Caki2 (cell line): ENCODE measurements around the gene TSC22D2. TPM values are rescaled to one million over a fixed set of nuclear protein-coding genes. Genes with fewer than 3 reads are reported as not detected.
A peak's percentile ranks its signal among the peaks of the same experiment; 100 is the strongest.
"Not testable (repeated sequence)": the region's sequence is repeated elsewhere in the genome, so short reads cannot be mapped to it uniquely, and the experiment has no call there.

Source experiments
- DNase-seq: peaks from one replicate; pipeline ENCODE4 v3.0.0-alpha.2; 2015; ENCODE audit warnings: low read depth
- in situ Hi-C: cut with HindIII; loops from 2 replicates; pipeline ENCODE4 v1.10.0; 2016; ENCODE audit warnings: low sequenced_read_pairs, low pct_unique_long_range_greater_than_20kb, mixed read lengths
- total RNA-seq: library from RNA; depleted of rRNA; stranded (reverse); fragments of >200 nt; shearing (Covaris generic); gene quantifications from 2 replicates; pipeline ENCODE4 v1.2.3, GENCODE V29; 2014; ENCODE audit warnings: low replicate concordance

Gene TSC22D2
- total RNA-seq, 1 experiment from 2014 or later, result 6.2 TPM

DNA sequence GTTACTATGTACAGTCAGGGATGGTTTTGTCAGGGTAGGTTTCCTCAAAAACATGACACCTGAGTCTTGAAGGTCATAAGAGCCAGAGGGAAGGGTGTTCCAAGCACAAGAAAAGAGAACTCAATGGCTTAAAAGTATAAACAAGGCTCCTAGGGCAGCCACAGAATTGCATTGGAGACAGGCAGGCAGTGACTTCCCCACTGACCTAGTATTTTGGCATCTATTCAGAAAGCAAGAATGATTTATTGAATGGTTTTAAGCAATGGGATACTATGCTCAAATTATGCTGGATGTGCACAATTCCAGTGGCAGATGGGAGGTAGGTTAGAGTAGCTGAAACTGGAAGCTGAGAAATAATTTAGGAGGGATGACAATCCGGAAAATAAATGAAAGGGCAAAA is 54.0 kb downstream of the TSC22D2 start:
- in situ Hi-C loops, result no loop called here
- no peak for DNase-seq

DNA sequence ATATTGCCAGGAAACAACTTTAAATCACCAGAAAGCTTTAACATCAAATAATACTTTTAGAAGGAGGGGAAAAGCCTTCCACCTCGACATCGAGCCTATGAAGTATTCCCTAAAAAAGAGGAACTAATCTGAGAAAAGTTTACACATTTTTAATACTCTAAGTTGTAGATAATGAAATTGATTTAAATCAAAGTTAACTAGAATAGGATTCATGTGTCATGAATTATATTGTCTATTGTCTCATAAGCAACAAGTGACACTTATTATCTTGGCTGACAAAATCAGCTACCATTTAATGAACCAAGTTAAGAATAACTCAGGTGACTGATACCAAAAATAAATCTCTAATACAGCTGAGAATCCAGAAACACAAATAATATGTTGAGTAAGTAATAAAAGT is 56.6 kb downstream of the TSC22D2 start:
- DNase-seq, result no peak
- in situ Hi-C loops, result no loop called here

DNA sequence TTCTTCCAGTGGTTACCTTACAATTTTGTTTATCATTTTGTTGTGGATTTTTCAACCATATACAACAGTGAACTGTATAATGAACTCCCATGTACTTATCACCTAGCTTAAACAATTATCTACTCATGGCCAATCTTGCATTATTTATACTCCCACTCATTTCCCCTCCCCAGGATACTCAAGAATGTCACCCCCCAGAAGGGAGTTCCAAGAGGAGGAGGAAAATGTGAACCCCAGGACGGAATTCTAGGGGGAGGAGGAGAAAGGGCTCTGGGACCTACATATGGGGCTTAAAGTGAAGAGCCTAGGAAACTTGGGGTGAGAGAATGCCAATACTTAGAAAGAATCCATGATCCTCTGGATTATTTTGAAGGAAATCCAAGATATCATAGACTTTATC is 59.3 kb downstream of the TSC22D2 start:
- no peak for DNase-seq
- in situ Hi-C loops, result no loop called here

DNA sequence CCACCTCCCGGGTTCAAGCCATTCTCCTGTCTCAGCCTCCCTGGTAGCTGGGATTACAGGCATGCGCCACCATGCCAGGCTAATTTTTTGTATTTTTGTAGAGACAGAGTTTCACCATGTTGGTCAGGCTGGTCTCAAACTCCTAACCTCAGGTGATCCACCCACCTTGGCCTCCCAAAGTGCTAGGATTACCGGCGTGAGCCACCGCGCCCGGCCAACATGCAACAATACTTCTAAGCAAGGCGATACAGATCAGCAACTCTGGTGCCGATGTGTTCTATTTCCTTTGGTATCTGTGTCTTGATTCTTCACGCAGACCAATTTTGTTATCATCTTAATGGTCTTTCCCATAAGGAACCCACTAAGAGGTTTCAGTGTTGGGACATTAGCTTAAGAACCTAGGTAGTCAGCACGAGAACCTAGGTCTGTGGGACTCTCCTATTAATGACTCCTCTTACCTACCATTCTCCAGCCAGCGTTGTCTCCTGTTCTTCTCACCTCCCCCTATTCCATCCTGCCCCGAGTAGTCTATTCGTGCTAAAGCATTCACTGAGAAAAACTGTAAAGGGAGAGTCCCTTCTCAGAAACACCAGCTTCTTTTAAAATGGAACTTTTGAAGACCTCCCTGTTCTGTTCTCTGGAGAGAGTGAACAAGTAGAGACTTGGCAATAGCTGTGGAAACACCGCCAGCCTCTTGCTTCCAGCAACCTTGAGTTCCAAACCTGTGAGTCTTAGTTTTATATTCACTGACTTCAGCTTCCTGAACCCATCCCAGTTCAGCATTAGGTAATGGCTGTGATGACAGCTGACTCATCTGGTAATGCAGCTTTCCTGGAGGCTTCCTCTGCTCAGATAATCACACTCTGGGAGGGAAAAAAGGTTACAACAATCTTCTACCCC is 61.2 kb downstream of the TSC22D2 start:
- DNase-seq, result peak; percentile 84
- in situ Hi-C loops, result no loop called here

DNA sequence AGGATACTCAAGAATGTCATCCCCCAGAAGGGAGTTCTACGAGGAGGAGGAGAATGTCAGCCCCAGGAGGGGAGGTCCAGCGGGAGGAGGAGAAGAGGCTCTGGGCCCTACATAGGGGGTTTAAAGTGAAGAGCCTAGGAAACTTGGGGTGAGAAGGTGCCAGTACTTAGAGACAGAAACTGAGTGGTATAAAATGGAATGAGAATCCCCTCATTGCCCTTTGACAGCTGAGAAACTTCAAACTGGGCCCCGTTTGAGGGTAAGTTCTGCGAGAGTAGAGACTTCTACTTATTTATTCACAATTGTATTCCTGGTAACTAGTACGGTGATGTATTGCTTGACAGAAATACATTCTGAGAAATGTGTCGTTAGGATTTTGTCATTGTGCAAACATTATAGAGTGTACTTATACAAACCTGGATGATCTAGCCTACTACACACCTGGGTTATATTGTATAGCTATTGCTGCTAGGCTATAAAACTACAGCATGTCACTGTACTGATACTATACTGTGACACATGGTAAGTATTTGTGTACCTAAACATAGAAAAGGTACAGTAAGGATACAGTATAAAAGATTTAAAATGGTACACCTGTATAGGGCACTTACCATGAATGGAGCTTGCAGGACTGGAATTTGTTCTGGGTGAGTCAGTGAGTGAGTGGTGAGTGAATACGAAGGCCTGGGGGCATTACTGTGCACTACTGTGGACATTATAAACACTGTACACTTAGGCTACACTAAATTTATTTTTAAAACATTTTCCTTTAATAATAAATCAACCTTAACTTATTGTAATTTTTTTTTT is 62.0 kb downstream of the TSC22D2 start:
- in situ Hi-C loops, result no loop called here
- DNase-seq, result peak; percentile 37

DNA sequence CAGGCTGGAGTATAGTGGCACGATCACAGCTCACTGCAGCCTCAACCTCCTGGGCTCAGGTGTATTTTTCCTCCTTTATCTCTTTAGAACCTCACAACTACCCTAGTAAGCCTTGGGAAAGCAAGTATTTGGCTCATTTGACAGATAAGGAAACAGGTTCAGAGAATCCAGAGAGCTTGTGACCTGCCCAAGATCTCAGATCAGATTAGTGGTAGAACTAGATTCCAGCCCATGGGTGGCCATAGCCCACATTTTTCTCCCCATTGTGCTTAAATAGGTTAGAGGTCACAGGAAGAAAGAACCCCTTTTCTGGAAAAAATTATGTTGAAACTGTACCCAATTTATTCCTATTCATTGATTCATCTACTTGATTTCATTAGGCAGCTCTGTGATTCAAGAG is 64.3 kb downstream of the TSC22D2 start:
- in situ Hi-C loops, result no loop called here
- DNase-seq, result no peak

DNA sequence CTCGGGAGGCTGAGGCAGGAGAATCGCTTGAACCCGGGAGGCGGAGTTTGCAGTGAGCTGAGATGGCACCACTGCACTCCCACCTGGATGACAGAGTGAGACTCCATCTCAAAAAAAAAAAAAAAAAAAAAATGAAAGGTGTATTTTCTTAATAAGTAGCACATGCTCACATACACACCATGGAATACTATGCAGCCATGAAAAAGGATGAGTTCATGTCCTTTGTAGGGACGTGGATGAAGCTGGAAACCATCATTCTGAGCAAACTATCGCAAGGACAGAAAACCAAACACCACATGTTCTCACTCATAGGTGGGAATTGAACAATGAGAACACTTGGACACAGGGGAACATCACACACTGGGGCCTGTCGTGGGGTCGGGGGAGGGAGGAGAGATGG is 65.1 kb downstream of the TSC22D2 start:
- DNase-seq, in situ Hi-C loops: not testable (repeated sequence)

DNA sequence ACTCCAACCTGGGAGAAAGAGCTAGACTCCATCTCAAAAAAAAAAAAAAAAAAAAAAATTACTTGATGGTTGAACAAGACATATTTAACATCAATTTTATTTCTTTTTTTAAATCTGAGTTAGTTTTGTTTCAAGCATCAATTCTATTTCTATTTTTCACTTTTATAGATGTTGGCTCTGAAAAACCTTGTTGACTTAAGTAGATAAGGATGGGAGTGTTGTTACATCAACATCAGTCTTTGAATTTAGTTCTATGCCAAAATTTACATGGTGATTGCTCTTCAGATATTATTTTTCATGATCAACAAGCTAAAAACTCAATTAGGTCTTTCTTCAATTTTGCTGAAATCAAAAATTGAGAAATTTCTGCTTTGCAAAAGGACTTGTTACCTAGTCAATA is 71.3 kb downstream of the TSC22D2 start:
- in situ Hi-C loops, result no loop called here
- DNase-seq, result no peak

DNA sequence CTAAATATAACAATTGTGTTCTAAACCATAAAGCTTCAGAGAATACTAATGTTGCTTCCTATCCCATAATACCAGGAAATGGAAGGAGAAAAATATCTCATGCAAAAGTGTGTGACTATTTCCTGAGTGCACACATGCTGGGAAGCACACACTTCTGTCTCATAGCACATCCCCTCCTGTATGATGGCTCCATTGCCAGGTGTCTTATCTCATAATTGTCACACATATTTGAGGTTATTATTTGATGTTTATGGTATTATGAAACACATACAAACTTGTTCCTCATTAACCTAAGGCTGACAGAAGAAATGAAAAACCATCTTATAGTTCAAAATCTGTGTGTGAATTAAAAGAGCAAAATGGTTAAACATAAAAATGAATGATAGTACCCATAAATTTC is 72.8 kb downstream of the TSC22D2 start:
- no peak for DNase-seq
- in situ Hi-C loops, result no loop called here

DNA sequence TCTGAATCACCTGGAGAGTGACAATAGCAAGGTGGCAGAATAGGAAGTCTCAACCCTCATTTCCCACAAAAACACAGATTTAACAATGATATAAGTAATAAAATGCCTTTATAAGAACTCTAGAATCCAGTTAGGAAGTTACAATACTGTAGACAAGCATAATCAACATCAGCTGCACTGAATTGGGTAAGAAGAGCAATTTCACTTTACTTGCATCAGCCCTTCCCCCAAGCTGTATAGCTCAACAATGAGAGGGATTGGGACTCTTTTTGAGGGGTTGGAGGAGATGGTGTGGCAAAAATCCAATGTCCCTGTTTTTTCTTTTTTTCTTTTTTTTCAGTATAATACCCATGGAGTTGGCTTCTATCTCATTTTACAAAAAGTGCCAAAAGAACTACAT is 75.1 kb downstream of the TSC22D2 start:
- in situ Hi-C loops, result no loop called here
- no peak for DNase-seq

DNA sequence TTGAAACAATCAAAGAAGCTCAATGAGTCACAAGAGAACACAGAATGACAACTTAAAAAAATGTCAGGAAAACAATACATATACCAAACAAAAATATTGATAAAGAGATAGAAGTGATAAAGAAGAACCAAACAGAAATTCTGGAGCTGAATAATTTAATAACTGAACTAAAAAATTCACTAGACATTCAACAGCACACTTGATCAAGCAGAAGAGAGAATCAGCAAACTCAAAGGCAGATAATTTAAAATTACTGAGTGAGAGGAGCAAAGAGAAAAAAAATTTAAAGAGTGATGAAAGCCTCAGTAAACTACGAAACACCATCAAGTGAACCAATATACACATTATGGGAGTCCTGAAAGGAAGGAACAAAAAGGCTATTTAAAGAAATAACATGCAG is 76.3 kb downstream of the TSC22D2 start:
- no peak for DNase-seq
- in situ Hi-C loops, result no loop called here

DNA sequence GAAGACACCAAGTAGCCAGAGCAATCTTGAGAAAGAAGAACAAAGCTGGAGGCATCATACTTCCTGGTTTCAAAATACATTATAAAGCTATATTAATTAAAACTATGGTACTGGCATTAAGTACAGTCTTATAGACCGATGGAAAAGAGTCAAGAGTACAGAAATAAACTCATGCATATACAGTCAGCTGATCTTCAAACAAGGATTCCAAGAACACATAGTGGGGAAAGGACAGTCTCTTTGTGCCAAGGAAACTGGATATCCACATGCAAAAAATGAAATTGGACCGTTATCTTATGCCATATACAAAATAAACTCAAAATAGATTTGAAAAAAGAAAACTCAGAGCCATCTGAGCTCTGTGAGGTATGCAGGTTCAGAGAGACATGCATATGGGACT is 80.8 kb downstream of the TSC22D2 start:
- in situ Hi-C loops, result no loop called here

DNA sequence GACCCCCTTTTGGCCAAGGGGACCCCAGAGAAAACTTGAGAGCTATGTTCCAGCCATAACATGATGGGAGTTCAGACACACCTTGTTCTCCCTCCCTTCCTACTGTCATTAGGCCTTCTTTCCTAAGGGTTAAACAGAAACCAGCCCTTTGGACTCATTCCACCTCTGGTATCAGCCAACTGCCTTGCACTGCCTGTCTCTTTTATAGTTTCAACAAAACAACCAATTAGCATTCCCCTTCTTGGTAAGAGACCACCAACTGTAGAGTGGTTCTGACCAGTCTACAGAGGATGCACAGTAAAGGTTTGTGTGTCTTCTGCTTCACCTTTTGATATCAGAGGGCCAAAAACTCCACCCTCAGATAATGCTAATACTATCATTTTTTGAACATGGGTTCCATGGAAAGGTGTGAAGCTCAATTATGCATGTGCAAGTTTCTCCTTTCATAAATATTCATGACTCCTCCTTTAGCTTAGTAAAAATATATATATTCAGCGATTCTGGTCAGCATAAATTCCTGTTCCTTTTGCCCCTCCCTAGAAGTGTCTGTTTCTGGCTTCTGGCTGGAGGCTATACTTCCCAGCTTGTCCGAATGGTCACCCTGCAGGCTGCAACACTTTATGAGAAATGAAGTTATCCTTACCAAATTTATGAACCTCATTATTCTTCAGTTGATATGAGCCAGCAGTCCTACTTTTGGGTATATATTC is 82.3 kb downstream of the TSC22D2 start:
- in situ Hi-C loops, result no loop called here
- DNase-seq, result no peak

More for the DNA sequence above, 80.8 kb downstream of the TSC22D2 start:
- no peak for DNase-seq

DNA sequence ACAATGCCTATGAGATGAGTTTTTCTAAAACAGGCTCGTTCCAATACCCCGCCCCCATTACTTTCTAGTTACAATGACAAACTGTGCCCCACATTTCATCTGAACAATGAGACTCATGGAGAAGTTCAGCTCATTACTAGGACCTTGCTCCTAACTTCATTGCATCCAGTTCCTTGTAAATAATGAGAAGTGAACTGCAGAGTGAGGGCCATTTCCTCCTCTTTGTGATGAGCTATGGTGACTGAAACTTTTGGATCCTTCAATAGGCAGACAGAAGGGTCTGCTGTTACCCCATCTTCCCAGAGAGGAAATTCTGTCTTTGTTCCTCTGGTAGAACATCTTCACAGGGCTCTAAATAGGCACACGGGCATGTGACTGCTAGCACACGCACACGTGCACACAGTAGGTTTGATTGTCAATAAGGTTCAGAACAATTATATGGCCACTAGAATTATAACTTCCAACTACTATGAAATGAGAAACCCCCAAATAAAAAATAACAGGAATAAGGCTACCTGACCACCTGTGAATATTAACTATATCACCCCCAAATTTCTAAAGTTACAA is 86.4 kb downstream of the TSC22D2 start:
- in situ Hi-C loops, result no loop called here
- DNase-seq, result no peak

DNA sequence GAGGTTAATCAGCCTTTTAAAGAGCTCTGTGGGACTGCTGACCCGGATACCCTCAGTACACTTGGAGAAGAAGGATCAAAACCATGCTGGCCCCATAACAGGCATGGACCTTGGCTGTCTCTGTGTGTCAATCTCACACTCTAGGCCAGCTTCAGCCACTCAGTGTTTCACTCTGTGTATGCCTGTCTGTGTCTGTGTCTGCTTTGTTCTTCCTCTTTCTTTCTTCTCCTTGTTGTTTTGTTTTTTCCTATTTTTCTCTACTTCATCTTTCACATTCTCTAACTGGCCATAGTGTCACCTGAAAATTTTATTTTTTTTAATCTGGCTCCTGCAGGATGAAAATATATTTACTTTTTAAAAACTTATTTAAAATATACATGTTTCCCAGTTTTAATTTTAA is 87.1 kb downstream of the TSC22D2 start:
- in situ Hi-C loops, result no loop called here
- no peak for DNase-seq

DNA sequence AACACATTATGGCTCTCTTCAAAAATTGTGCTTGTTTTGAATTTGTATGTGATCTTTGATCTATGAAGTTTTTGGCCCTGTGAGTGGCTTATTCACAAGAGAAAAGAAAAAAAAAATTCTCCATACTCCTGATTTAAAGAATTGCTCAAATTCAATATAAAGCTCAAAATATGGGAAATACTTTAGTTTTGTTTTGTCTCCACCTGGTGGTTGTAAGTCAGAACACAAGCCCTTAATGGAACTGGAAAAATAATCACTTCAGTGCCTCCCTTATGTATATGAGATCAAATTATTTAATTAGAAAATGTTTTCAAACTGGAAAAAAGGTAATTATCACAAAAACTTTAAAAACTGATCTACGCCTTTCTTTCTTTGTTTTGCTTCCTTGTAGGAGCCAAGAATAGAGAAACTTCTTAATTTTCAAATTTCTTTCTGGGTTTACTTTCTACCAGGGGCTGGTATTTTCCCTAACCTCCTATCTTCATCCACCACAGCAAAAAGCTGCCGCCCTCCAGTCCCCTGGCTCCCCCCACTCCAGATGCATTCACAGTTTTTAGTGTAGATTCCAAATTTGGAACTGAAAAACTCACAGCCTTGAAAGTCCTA is 87.6 kb downstream of the TSC22D2 start:
- DNase-seq, result peak; percentile 40
- in situ Hi-C loops, result no loop called here

DNA sequence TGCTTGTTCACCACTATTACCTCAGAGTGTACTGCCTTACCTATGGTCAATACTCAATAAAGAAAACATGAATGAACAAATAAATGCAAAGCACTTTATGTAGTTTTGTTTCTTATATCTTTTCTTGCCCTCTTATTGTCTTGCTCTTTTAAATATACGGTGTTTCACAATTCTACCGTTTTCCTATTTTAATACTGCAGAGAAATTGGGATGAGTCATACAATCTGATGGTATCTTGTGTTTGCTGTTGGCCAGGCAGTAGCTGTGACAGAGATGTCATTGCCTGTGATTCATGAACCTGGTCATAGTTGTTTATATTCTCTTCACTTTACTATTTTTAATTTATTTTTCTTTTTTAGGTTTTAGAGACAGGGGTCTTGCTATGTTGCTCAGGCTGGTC is 89.9 kb downstream of the TSC22D2 start:
- in situ Hi-C loops, result no loop called here
- peak; percentile 53 for DNase-seq

DNA sequence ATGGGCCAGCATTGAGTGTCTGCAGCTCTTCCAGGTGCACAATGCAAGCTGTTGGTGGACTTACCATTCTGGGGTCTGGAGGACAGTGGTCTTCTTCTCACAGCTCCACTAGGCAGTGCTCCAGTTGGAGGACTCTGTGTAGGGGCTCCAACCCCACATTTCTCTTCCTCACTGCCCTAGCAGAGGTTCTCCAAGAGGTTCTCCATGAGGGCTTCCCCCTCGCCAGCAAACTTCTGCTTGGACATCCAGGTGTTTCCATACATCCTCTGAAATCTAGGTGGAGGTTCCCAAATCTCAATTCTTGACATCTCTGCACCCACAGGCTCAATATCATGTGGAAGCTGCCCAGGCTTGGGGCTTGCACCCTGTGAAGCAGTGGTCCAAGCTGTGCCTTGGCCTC is 92.9 kb downstream of the TSC22D2 start:
- in situ Hi-C loops, DNase-seq: not testable (repeated sequence)
